GM13977 (cell line): ENCODE measurements around the gene ATP1A3.

Experiments used
- DNase-seq: peaks from one replicate; pipeline ENCODE4 v3.0.0; 2012; ENCODE audit warnings: low spot score
- CTCF ChIP-seq: IDR thresholded peaks from 2 replicates; pipeline ENCODE4 v1.5.1; 2012; ENCODE audit warnings: mild to moderate bottlenecking, control low read depth; ENCODE audit not compliant: insufficient read depth; ENCODE audit errors: extremely low read depth, missing control alignments
- in situ Hi-C: fragments of 300-500 bp; cut with MboI; formaldehyde crosslinking; loops from one replicate; pipeline ENCODE4 v1.12.0; 2022; ENCODE audit warnings: low sequenced_read_pairs, low pct_unique_long_range_greater_than_20kb, mixed read lengths, inconsistent platforms; ENCODE audit not compliant: unreplicated experiment

Gene ATP1A3

GRCh38 chr19:41929536-41930071 lies 64.4 kb downstream of the ATP1A3 start:
- DNase-seq: no peak
- TF ChIP-seq CTCF: no peak
- in situ Hi-C loops: no loop called here

GRCh38 chr19:41928754-41929535 lies 65.1 kb downstream of the ATP1A3 start:
- no peak for DNase-seq
- in situ Hi-C loops: no loop called here
- TF ChIP-seq CTCF: no peak

- TF ChIP-seq CTCF: peak; percentile 13
- peak; percentile 76 for DNase-seq
- in situ Hi-C loops: no loop called here
Measured at GRCh38 chr19:41928221-41928683, 65.8 kb downstream of the ATP1A3 start, which contains the start of gene ERFL. TSS of gene ERFL (minus strand) at chr19:41928449. CDS start at chr19:41912919, 15,530 bp downstream.

DNA sequence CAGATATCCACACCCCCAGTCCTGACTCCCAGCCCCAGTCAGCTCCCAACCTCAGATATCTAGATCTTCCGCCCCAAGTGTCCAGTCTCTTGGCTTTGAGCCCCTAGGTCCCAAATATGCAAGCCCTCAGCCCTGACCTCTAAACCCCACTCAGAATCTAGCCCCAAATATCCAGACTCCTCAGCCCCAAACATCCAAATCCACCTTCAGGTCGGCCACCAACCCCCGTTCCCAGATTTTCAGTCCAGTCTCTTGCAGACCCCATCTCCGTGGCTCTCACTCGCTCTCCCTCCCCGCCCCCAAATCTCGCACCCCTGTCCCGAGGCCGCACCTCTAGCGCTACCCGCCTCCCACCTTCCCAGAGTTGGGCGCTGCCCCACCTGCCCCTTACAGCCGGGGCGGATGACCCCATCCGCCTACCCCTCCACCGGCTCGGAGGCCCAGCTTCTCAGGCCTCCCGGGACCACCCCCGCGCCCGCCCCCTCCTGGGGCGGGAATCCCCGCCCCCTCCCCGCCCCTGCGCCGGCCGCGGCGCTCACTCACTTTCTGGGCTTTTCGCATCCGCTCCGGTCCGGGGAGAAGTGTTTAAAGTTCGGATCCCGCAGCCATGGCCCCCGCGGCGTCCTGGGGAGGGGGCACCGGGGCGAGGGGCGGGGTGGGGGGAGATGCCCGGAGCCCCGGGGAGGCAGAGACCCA lies 66.4 kb downstream of the ATP1A3 start:
- TF ChIP-seq CTCF: no peak
- peak; percentile 76 for DNase-seq
- in situ Hi-C loops: no loop called here

DNA sequence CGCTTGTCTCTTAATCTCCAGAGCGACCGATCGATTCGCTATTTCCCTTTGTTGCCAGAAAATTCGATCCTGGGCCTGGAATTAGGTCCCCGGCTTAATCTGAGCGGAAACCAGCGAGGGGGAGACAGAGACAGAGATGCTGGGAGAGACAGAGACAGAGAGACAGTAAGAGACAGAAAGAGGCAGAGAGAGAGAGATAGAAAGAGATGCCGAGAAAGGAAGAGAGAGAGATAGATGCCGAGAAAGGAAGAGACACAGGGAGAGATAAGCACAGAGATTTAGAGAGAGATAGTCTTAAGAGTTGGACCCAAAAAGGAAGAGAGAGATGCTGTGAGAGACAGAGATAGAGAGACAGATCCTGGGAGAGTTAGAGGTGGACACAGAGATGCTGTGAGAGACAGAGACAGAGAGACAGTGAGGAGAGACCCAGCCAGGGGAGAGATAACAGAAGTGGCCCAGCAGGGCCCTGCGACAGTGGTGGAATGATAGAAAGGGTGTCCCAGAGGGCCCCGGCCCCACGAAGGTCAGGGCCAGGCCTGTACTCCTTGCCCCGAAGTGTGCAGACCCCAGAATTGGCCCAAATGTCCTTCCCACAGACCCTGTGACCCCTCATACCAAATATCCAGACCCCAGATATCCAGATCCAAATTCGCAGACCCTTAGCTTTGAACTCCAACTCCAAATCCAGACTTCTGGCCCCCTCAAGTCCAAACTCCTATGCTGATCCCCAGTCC lies 67.1 kb downstream of the ATP1A3 start:
- in situ Hi-C loops: no loop called here
- no peak for TF ChIP-seq CTCF
- no peak for DNase-seq
